B cell (primary cell): ENCODE results near the gene ENKUR.

Experiments
- EZH2 ChIP-seq: IDR thresholded peaks from 2 replicates; pipeline ENCODE4 v1.6.1; 2012; ENCODE audit warnings: borderline replicate concordance, low read depth, mild to moderate bottlenecking, moderate library complexity, low read length; ENCODE audit not compliant: insufficient read depth, poor library complexity, severe bottlenecking
- TF ChIP-seq, protein P1 (sequence below): fragments of 200-600 bp; IDR thresholded peaks from one replicate; pipeline ENCODE4 v1.8.0; 2022; ENCODE audit warnings: antibody characterized with exemption, mild to moderate bottlenecking

DNA sequence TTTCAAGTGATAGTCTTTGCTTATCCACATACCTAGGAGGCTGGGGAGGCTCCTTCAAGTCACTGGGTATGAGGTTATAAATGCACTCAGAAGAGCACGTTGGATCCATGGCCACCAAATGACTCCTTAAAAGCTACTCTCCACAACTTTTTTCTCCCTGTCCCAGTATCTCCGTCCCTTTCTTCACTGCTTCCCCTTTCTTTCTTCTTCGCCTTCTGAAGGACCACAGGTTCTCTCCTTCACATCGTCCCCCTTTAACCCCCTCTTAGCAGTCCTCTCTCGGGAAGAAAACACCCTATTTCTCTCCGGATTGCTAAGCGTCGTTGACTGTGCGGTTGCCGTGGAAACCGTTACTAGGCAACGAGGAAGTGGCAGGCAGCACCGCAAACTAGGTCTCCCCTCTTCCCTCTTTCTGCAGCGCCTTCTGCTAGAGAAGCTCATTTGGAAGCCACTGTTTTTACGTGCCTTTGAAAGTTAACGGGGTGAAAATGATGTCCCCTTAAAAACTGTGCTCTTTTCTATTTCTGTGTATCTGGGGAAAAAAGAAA lies at the start of gene ENKUR:
- TF ChIP-seq, protein P1, sequence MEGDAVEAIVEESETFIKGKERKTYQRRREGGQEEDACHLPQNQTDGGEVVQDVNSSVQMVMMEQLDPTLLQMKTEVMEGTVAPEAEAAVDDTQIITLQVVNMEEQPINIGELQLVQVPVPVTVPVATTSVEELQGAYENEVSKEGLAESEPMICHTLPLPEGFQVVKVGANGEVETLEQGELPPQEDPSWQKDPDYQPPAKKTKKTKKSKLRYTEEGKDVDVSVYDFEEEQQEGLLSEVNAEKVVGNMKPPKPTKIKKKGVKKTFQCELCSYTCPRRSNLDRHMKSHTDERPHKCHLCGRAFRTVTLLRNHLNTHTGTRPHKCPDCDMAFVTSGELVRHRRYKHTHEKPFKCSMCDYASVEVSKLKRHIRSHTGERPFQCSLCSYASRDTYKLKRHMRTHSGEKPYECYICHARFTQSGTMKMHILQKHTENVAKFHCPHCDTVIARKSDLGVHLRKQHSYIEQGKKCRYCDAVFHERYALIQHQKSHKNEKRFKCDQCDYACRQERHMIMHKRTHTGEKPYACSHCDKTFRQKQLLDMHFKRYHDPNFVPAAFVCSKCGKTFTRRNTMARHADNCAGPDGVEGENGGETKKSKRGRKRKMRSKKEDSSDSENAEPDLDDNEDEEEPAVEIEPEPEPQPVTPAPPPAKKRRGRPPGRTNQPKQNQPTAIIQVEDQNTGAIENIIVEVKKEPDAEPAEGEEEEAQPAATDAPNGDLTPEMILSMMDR: no peak
- no peak for TF ChIP-seq EZH2
